Measurements from ENCODE around the gene ENPP7.
A peak's percentile ranks its signal among the peaks of the same experiment; 100 is the strongest.

ENPP7 gene

DNA sequence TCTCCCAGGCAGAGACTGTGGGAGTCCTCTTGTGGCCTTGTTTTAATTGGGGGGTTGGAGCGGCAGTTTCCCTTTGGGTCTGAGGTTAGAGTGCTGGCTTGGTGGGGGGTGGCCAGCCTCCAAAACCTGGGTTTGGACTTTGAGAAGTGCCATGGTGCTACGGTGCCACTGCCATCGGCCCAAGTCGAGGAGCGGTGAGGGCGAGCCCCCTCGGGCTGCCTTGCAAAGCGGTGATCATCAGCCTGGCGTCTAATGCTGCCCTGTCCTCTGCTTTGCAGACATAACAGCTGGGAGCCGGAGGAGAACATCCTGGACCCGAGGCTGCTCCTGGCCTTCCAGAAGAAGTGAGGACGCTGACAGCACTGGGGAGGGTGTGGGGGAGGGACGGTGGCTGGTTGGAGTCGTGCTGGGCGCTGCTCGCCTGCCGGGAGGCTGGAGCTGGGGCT lies 48.4 kb downstream of the ENPP7 start:
- TF ChIP-seq, protein P1, sequence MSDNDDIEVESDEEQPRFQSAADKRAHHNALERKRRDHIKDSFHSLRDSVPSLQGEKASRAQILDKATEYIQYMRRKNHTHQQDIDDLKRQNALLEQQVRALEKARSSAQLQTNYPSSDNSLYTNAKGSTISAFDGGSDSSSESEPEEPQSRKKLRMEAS (IDR thresholded peaks at IDR 0.05; ENCODE audit: low read depth, low read length): no peak
- TF ChIP-seq POLR2A (IDR thresholded peaks at IDR 0.05; ENCODE audit: extremely low read depth, insufficient read length) (no peak), MYC (IDR thresholded peaks at IDR 0.05; ENCODE audit: low read depth, low read length) (no peak)
- TF ChIP-seq, protein P2, sequence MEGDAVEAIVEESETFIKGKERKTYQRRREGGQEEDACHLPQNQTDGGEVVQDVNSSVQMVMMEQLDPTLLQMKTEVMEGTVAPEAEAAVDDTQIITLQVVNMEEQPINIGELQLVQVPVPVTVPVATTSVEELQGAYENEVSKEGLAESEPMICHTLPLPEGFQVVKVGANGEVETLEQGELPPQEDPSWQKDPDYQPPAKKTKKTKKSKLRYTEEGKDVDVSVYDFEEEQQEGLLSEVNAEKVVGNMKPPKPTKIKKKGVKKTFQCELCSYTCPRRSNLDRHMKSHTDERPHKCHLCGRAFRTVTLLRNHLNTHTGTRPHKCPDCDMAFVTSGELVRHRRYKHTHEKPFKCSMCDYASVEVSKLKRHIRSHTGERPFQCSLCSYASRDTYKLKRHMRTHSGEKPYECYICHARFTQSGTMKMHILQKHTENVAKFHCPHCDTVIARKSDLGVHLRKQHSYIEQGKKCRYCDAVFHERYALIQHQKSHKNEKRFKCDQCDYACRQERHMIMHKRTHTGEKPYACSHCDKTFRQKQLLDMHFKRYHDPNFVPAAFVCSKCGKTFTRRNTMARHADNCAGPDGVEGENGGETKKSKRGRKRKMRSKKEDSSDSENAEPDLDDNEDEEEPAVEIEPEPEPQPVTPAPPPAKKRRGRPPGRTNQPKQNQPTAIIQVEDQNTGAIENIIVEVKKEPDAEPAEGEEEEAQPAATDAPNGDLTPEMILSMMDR (IDR thresholded peaks at IDR 0.05; ENCODE audit: low read depth, low read length): no peak
- DNase-seq (ENCODE audit: low read depth): peak; percentile 75
- H3K4me3 ChIP-seq (ENCODE audit: low read depth, low read length): peak overlapping the region; percentile 68

DNA sequence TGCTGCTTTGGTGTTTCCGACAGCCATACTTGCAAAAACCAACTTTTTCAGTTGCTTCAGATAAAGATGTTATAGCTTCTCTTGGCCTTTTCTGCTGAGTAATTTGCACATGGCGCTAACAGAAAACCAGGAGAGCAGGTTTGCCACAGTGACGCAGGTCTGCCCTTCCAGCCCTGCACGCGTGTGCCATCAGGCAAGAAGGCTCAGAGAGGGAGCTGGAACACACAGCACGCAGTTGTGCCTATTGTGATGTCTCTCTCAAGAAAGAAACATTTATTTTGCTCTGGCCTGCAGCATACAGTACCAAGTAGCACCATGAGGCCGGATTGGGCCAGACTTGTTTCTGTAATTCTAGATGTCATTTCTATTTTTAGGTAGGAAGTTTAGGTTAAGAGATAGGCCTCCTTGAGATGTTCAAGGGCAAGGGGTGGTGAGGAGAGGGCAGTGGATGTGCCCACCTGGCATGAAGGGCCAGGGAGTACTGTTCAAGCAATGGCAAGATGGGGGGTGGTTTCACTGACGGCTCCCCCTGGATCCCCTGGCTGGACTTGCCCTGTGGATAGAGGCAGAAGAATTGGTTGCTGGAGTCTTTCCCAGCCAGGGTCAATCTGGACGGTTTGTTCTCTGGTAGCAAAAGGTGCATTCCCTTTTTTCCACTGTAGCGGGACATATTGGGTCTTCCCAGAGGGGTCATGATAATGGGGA lies 49.1 kb downstream of the ENPP7 start:
- DNase-seq (ENCODE audit: low read depth): no peak
- TF ChIP-seq POLR2A (IDR thresholded peaks at IDR 0.05; ENCODE audit: extremely low read depth, insufficient read length) (no peak), MYC (IDR thresholded peaks at IDR 0.05; ENCODE audit: low read depth, low read length) (no peak)
- TF ChIP-seq, protein P2 (IDR thresholded peaks at IDR 0.05; ENCODE audit: low read depth, low read length): no peak
- TF ChIP-seq, protein P1 (IDR thresholded peaks at IDR 0.05; ENCODE audit: low read depth, low read length): no peak
- peak overlapping the region; percentile 68 for H3K4me3 ChIP-seq (ENCODE audit: low read depth, low read length)

DNA sequence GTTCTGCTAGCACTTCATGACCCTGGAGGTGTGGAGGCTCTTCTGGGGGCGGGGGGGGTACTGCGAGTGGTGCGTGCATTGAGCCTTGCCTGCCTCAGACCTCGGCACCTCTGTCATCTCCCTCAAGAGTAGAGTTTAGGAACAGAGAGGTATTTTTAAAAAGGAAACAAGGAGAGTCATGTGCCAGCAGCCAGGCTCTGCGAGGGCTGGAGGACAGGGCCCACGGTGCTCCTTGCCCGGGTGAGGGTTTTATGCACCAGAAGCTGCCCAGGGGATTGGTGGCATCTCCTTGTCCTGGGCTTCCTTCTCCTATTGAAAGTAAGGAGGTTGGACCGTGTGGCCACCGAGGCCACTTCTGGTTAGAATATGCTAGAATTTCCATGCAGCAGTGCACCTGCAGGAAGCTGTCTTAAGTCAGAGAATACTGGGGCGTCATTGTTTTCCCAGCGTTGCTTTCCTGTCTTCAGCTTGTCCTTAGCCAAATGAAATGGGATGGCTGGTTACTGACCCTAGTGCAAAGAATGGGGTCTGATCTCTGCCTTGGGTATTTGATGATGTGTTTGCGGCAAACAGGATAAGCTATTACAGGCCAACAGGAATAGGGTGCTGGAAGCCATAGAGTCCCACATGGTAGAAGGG lies 50.4 kb downstream of the ENPP7 start:
- no peak overlapping the region for H3K4me3 ChIP-seq (ENCODE audit: low read depth, low read length)
- TF ChIP-seq POLR2A (IDR thresholded peaks at IDR 0.05; ENCODE audit: extremely low read depth, insufficient read length) (no peak), MYC (IDR thresholded peaks at IDR 0.05; ENCODE audit: low read depth, low read length) (no peak)
- TF ChIP-seq, protein P2 (IDR thresholded peaks at IDR 0.05; ENCODE audit: low read depth, low read length): no peak
- TF ChIP-seq, protein P1 (IDR thresholded peaks at IDR 0.05; ENCODE audit: low read depth, low read length): no peak
- no peak for DNase-seq (ENCODE audit: low read depth)

DNA sequence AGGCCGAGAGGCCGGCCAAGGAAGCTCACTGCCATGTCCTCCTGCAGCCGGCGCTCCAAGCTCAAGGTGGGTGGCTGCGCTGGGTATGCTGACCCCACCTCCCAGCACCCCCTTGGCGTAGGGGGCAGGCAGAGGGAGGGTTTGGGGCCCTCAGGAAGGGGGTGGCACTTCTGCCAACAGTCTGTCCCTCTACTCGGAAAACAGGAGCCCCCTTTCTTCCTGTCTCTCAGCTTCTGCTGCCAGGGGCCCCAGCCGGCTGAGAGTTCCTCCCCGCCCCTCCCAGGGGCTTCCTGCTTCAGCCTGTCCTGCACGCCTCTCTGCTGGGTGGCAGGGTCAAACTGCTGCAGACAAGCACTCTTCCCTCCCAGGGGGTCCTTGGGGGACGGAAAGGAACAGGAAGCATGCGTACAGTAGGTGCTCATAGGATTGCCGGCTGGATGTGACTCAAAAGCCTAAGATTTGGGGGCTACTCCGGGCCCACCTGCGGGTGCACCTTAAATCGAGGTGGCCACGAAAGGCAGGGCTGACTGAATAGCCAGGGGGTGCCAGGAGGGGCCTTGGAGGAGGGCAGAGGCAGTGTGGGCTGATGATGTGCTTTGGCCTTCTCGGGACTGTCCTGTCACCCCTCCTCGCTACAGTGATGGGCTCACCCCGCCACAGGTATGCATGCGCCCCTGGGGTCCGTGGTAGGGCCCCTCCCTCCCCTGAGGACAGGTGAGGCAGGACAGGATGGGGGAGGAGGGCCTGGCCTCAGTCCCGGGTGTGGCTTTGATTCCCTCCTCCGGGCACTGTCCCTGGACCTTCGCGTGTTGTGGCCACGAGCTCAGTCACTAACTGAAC lies 51.2 kb downstream of the ENPP7 start:
- peak; percentile 1 for DNase-seq (ENCODE audit: low read depth)
- no peak overlapping the region for H3K4me3 ChIP-seq (ENCODE audit: low read depth, low read length)
- TF ChIP-seq MYC (IDR thresholded peaks at IDR 0.05; ENCODE audit: low read depth, low read length) (no peak), POLR2A (IDR thresholded peaks at IDR 0.05; ENCODE audit: extremely low read depth, insufficient read length) (no peak)
- TF ChIP-seq, protein P1 (IDR thresholded peaks at IDR 0.05; ENCODE audit: low read depth, low read length): no peak
- TF ChIP-seq, protein P2 (IDR thresholded peaks at IDR 0.05; ENCODE audit: low read depth, low read length): no peak

DNA sequence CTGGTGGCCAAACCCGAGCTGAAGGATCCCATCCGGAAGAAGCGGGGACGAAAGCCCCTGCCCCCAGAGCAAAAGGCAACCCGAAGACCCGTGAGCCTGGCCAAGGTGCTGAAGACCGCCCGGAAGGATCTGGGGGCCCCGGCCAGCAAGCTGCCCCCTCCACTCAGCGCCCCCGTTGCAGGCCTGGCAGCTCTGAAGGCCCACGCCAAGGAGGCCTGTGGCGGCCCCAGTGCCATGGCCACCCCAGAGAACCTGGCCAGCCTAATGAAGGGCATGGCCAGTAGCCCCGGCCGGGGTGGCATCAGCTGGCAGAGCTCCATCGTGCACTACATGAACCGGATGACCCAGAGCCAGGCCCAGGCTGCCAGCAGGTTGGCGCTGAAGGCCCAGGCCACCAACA lies 53.1 kb downstream of the ENPP7 start:
- no peak for TF ChIP-seq MYC (IDR thresholded peaks at IDR 0.05; ENCODE audit: low read depth, low read length)
- TF ChIP-seq, protein P2 (IDR thresholded peaks at IDR 0.05; ENCODE audit: low read depth, low read length): no peak
- TF ChIP-seq POLR2A (IDR thresholded peaks at IDR 0.05; ENCODE audit: extremely low read depth, insufficient read length): no peak
- TF ChIP-seq, protein P1 (IDR thresholded peaks at IDR 0.05; ENCODE audit: low read depth, low read length): no peak
- no peak overlapping the region for H3K4me3 ChIP-seq (ENCODE audit: low read depth, low read length)
- no peak for DNase-seq (ENCODE audit: low read depth)

Data from NB4 (cell line).